Measurements from ENCODE around the gene TMOD2. TPM values are rescaled to one million over a fixed set of nuclear protein-coding genes. Genes with fewer than 3 reads are reported as not detected.

The TMOD2 gene
- total RNA-seq, 1 experiment from 2014 or later = 3.6 TPM

GRCh38 chr15:51731549-51732267, 19.7 kb upstream of the TMOD2 start:
- peak overlapping the region; percentile 63; the same call in 1 of the 2 replicates for H3K27ac Mint-ChIP-seq

GRCh38 chr15:51732646-51733045, 18.8 kb upstream of the TMOD2 start:
- no peak for ATAC-seq
- Mint-ChIP-seq H3K4me3 (no peak overlapping the region), H3K27me3 (ENCODE audit: low read depth) (peaks cover 21% of the 10 kb centered on the region), H3K27ac (no peak overlapping the region), H3K36me3 (no peaks in the 10 kb centered on the region), H3K9me3 (no peaks in the 10 kb centered on the region), H3K4me1 (peaks cover 17% of the 10 kb centered on the region)
- POLR2A ChIA-PET = no interaction called here
- no peak for DNase-seq (ENCODE audit: low spot score)
- no peak for TF ChIP-seq HMGA2 (CRISPR knock-in tag; IDR thresholded peaks at IDR 0.05)
- TF ChIP-seq, protein P1, sequence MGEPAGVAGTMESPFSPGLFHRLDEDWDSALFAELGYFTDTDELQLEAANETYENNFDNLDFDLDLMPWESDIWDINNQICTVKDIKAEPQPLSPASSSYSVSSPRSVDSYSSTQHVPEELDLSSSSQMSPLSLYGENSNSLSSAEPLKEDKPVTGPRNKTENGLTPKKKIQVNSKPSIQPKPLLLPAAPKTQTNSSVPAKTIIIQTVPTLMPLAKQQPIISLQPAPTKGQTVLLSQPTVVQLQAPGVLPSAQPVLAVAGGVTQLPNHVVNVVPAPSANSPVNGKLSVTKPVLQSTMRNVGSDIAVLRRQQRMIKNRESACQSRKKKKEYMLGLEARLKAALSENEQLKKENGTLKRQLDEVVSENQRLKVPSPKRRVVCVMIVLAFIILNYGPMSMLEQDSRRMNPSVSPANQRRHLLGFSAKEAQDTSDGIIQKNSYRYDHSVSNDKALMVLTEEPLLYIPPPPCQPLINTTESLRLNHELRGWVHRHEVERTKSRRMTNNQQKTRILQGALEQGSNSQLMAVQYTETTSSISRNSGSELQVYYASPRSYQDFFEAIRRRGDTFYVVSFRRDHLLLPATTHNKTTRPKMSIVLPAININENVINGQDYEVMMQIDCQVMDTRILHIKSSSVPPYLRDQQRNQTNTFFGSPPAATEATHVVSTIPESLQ (CRISPR knock-in tag; IDR thresholded peaks at IDR 0.05) = no peak
- no peak for TF ChIP-seq CDX4 (CRISPR knock-in tag; IDR thresholded peaks at IDR 0.05; ENCODE audit: borderline replicate concordance)
- TF ChIP-seq SP1 (CRISPR knock-in tag; conservative IDR thresholded peaks at IDR 0.05) = no peak
- no peak for TF ChIP-seq AR (CRISPR knock-in tag; IDR thresholded peaks at IDR 0.05)
- no peak for TF ChIP-seq CTCF (IDR thresholded peaks at IDR 0.05)
- CTCF ChIA-PET = no interaction called here

More at GRCh38 chr15:51731549-51732267, 19.7 kb upstream of the TMOD2 start:
- ChIA-PET POLR2A (no interaction called here), CTCF (interaction anchor here (1.2 kb wide), 1 partner anchor 45 kb away, joined by 3 read pairs; no protein-coding TSS in a partner anchor)
- TF ChIP-seq TEAD4 (CRISPR knock-in tag; IDR thresholded peaks at IDR 0.05) = no peak
- TF ChIP-seq, protein P2, sequence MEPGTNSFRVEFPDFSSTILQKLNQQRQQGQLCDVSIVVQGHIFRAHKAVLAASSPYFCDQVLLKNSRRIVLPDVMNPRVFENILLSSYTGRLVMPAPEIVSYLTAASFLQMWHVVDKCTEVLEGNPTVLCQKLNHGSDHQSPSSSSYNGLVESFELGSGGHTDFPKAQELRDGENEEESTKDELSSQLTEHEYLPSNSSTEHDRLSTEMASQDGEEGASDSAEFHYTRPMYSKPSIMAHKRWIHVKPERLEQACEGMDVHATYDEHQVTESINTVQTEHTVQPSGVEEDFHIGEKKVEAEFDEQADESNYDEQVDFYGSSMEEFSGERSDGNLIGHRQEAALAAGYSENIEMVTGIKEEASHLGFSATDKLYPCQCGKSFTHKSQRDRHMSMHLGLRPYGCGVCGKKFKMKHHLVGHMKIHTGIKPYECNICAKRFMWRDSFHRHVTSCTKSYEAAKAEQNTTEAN (CRISPR knock-in tag; IDR thresholded peaks at IDR 0.05) = no peak
- TF ChIP-seq ZNF416 (CRISPR knock-in tag; IDR thresholded peaks at IDR 0.05) = no peak
- no peak for TF ChIP-seq HMGA2 (CRISPR knock-in tag; IDR thresholded peaks at IDR 0.05)
- no peak for TF ChIP-seq NR2C2 (CRISPR knock-in tag; IDR thresholded peaks at IDR 0.05)
- TF ChIP-seq JUN (CRISPR knock-in tag; IDR thresholded peaks at IDR 0.05) = no peak
- peaks cover 24% of the 10 kb centered on the region for H3K4me1 Mint-ChIP-seq
- DNase-seq (ENCODE audit: low spot score) (no peak), ATAC-seq (no peak)
- no peak overlapping the region for H3K4me3 Mint-ChIP-seq
- H3K36me3 Mint-ChIP-seq = no peaks in the 10 kb centered on the region
- peaks cover 18% of the 10 kb centered on the region for H3K27me3 Mint-ChIP-seq (ENCODE audit: low read depth)
- no peaks in the 10 kb centered on the region for H3K9me3 Mint-ChIP-seq
